Lower leg skin (tissue), 3 donors: Measurements from ENCODE around the gene UGT1A4.

Source experiments
- POLR2A ChIP-seq, 2 donors: fragments of 450-650 bp; IDR thresholded peaks; one replicate each; pipeline ENCODE4 v1.6.1; 2016 to 2017; ENCODE audit warnings: antibody characterized with exemption in 2 of 2, mild to moderate bottlenecking in 1 of 2, moderate library complexity in 1 of 2
- TF ChIP-seq, protein P1 (sequence below), 3 donors: fragments of 450-650 bp; IDR thresholded peaks; one replicate each; pipeline ENCODE4 v1.5.1; 2016; ENCODE audit warnings: antibody characterized with exemption in 3 of 3, mild to moderate bottlenecking in 3 of 3, moderate library complexity in 2 of 3

- TF ChIP-seq POLR2A (IDR thresholded peaks at IDR 0.05), result no peak
- TF ChIP-seq, protein P1, sequence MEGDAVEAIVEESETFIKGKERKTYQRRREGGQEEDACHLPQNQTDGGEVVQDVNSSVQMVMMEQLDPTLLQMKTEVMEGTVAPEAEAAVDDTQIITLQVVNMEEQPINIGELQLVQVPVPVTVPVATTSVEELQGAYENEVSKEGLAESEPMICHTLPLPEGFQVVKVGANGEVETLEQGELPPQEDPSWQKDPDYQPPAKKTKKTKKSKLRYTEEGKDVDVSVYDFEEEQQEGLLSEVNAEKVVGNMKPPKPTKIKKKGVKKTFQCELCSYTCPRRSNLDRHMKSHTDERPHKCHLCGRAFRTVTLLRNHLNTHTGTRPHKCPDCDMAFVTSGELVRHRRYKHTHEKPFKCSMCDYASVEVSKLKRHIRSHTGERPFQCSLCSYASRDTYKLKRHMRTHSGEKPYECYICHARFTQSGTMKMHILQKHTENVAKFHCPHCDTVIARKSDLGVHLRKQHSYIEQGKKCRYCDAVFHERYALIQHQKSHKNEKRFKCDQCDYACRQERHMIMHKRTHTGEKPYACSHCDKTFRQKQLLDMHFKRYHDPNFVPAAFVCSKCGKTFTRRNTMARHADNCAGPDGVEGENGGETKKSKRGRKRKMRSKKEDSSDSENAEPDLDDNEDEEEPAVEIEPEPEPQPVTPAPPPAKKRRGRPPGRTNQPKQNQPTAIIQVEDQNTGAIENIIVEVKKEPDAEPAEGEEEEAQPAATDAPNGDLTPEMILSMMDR (IDR thresholded peaks at IDR 0.05), result no peak
Measured at GRCh38 chr2:233761040-233761769, 42.7 kb downstream of the UGT1A4 start.
